Ectodermal cell (in vitro differentiated cells): ENCODE results near the gene FRMD5.
"Not testable (repeated sequence)": the region's sequence is repeated elsewhere in the genome, so short reads cannot be mapped to it uniquely, and the experiment has no call there.

ENCODE experiments used
- H3K27ac ChIP-seq: 2 replicates; pipeline ENCODE4 v1.7.0; 2013; ENCODE audit warnings: mild to moderate bottlenecking, low read depth, low read length; ENCODE audit not compliant: insufficient read depth, poor library complexity, severe bottlenecking
- H3K27me3 ChIP-seq: 2 replicates; pipeline ENCODE4 v1.7.0; 2013; ENCODE audit warnings: mild to moderate bottlenecking, low read length; ENCODE audit not compliant: insufficient read depth, control insufficient read depth, poor library complexity, severe bottlenecking
- H3K36me3 ChIP-seq: one replicate; pipeline ENCODE4 v1.7.0; 2013; ENCODE audit warnings: low read length; ENCODE audit not compliant: control insufficient read depth, insufficient read depth
- H3K4me1 ChIP-seq: one replicate; pipeline ENCODE4 v1.7.0; 2013; ENCODE audit warnings: low read length; ENCODE audit not compliant: control insufficient read depth, insufficient read depth
- H3K4me3 ChIP-seq: 2 replicates; pipeline ENCODE4 v1.7.0; 2013; ENCODE audit warnings: low read depth, low read length, control low read depth; ENCODE audit not compliant: insufficient read depth
- H3K9me3 ChIP-seq: 2 replicates; pipeline ENCODE4 v1.7.0; 2013; ENCODE audit warnings: mild to moderate bottlenecking, low read length, moderate library complexity; ENCODE audit not compliant: control insufficient read depth
- WGBS, 2 experiments: methylation state at CpG; one replicate each; pipeline ENCODE4 v1.1.7; 2013; ENCODE audit warnings: missing lambda C conversion rate in 2 of 2; 5-methylcytosine and 5-hydroxymethylcytosine counted together

Gene FRMD5

GRCh38 chr15:44023176-44023575 is 171.9 kb downstream of the FRMD5 start:
- H3K4me3 ChIP-seq, result no peak overlapping the region
- no peaks in the 10 kb centered on the region for H3K36me3 ChIP-seq
- H3K4me1 ChIP-seq, result no peaks in the 10 kb centered on the region
- no peaks in the 10 kb centered on the region for H3K9me3 ChIP-seq
- H3K27me3 ChIP-seq, result no peaks in the 10 kb centered on the region
- 88 to 100% methylated on average over 2 of the region's 2 CpGs for WGBS, 2 experiments
- no peak overlapping the region for H3K27ac ChIP-seq

GRCh38 chr15:44018151-44018550 is 176.9 kb downstream of the FRMD5 start:
- no peaks in the 10 kb centered on the region for H3K27me3 ChIP-seq
- no peaks in the 10 kb centered on the region for H3K36me3 ChIP-seq
- no peaks in the 10 kb centered on the region for H3K4me1 ChIP-seq
- H3K9me3 ChIP-seq, result no peaks in the 10 kb centered on the region
- WGBS, 2 experiments, result 97 to 98% methylated on average over 1 of the region's 2 CpGs
- H3K4me3 ChIP-seq, result no peak overlapping the region
- no peak overlapping the region for H3K27ac ChIP-seq

DNA sequence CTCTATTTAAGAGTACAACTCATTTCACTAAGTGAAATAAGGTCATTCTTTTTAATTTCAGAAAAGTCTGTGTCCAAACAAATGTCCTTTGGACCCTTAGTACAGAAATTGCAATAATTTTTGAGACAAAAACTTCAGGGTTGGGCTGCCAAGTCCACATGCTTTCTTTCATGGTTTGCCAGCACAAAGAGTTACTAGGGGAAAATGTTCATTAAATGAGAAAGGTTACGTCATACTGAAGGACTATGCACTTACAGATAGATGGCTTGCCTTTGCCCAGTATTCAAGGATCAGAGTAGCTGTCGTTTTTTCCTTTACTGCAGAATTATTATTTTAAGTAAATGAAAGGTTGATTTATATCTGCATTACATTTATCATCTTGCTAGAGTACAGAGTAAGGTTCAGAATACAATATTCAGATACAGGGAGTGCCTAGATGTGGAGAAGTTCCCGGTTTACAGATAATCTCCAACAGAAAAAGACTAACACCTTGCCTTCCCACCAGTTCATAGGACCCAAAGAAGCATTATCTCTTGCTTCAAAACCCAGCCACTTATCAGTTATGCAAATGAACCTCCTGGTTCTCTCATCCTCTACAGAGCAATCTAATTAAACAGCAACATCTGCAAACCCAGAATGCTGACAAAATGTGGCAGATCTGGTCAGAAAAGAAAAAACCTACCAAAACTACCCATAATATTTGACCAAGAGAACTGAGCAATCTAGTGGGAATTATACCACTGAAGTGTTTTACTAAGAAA is 179.3 kb downstream of the FRMD5 start:
- Histone ChIP-seq H3K4me1 (peaks cover 3% of the 10 kb centered on the region), H3K4me3 (no peak overlapping the region), H3K27me3 (no peaks in the 10 kb centered on the region), H3K36me3 (no peaks in the 10 kb centered on the region), H3K9me3 (no peaks in the 10 kb centered on the region), H3K27ac (no peak overlapping the region)
- 90 to 92% methylated on average over 3 of the region's 3 CpGs for WGBS, 2 experiments

DNA sequence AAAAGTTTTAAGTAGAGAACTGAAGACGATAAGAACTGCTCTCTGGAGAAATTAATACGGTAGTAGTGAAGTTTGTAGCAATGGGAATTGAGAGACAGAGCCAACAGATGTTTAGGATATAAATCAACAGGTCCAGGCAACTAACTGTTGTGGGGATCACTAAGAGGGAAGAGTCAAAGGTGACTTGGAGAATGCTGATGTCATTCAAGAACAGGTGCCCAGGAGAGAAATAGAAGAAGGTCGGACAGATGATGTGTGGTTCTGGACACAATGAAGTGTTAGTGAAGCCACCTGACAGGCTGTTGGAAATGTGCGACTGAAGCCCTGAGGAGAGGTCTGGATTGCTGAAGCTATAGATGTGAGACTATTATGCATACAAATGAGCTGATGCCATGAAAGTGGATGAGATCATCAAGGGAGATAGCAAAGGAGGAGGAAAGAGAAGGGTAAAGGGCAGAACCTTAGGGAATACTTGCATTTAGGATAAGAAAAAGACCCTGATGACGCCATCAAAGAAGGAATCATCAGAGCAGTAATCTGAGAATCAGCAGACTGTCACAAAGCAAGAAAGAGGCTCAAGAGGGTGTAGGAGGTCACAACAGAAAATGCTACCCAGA is 183.7 kb downstream of the FRMD5 start:
- no peaks in the 10 kb centered on the region for H3K9me3 ChIP-seq
- H3K4me3 ChIP-seq, result no peak overlapping the region
- no peaks in the 10 kb centered on the region for H3K36me3 ChIP-seq
- no peak overlapping the region for H3K27ac ChIP-seq
- H3K27me3 ChIP-seq, result no peaks in the 10 kb centered on the region
- H3K4me1 ChIP-seq, result peaks cover 3% of the 10 kb centered on the region
- WGBS, 2 experiments, result 91 to 92% methylated on average over 5 of the region's 5 CpGs

DNA sequence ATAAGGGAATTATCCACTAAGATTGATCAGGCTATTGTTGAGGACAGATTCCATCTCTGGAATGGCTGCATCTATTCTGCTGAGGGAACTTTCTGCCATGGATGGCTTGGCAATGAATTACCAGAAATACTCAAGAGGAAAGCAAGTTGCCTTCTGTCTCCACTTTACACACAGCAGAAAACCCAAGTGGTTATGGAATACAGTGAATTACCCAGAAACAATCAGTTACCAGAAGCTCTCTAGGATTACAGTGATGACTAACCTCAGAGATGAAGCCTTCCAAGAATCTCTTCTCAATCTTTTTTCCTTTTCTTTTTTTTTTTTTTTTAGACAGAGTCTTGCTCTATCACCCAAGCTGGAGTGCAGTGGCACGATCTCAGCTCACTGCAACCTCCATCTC is 185.0 kb downstream of the FRMD5 start:
- no peaks in the 10 kb centered on the region for H3K36me3 ChIP-seq
- 89 to 92% methylated on average over 1 of the region's 1 CpG for WGBS, 2 experiments
- peaks cover 3% of the 10 kb centered on the region for H3K4me1 ChIP-seq
- no peak overlapping the region for H3K4me3 ChIP-seq
- no peaks in the 10 kb centered on the region for H3K9me3 ChIP-seq
- H3K27ac ChIP-seq, result no peak overlapping the region
- H3K27me3 ChIP-seq, result no peaks in the 10 kb centered on the region

- no peak overlapping the region for H3K27ac ChIP-seq
- no peaks in the 10 kb centered on the region for H3K9me3 ChIP-seq
- no peaks in the 10 kb centered on the region for H3K36me3 ChIP-seq
- no peaks in the 10 kb centered on the region for H3K27me3 ChIP-seq
- WGBS, 2 experiments, result 87% methylated on average over 2 of the region's 2 CpGs; no CpG with 5 or more reads in 1 of the 2 experiments
- H3K4me1 ChIP-seq, result peaks cover 3% of the 10 kb centered on the region
- H3K4me3 ChIP-seq, result no peak overlapping the region
These were observed 186.0 kb downstream of the FRMD5 start for GRCh38 chr15:44009038-44009437.

- not testable (repeated sequence) for H3K9me3 ChIP-seq, H3K4me1 ChIP-seq, H3K27ac ChIP-seq, H3K4me3 ChIP-seq, H3K36me3 ChIP-seq, H3K27me3 ChIP-seq
- 93 to 95% methylated on average over 6 of the region's 6 CpGs for WGBS, 2 experiments
These were observed 194.8 kb downstream of the FRMD5 start for GRCh38 chr15:44000248-44000647.

GRCh38 chr15:43998607-43999006 is 196.5 kb downstream of the FRMD5 start:
- no peaks in the 10 kb centered on the region for H3K9me3 ChIP-seq
- H3K4me1 ChIP-seq, result peaks cover 10% of the 10 kb centered on the region
- H3K27me3 ChIP-seq, result no peaks in the 10 kb centered on the region
- H3K27ac ChIP-seq, result no peak overlapping the region
- H3K4me3 ChIP-seq, result no peak overlapping the region
- 83 to 88% methylated on average over 4 of the region's 4 CpGs for WGBS, 2 experiments
- H3K36me3 ChIP-seq, result no peaks in the 10 kb centered on the region

DNA sequence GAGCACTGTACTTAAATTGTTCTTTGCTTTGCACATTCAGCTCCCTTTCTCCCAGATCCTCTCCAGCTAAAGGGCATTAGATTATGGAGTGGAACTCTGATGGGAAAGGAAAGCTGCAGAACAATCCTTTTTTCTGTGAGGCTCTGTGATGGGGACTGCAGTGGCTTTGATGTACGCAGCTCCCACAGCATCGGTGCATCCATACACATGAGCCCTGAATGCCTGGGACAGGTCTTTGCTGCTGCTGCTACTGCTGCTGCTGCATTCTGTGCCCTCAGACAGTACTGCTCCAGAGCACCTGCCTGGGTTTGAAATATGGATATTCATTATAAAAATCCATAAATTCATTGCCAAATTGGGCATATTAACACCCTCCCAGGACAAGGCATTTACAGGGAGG is 203.9 kb downstream of the FRMD5 start:
- Histone ChIP-seq H3K9me3 (no peaks in the 10 kb centered on the region), H3K27me3 (no peaks in the 10 kb centered on the region), H3K27ac (no peak overlapping the region), H3K4me3 (no peak overlapping the region), H3K36me3 (no peaks in the 10 kb centered on the region), H3K4me1 (no peaks in the 10 kb centered on the region)
- WGBS, 2 experiments, result 81 to 92% methylated on average over 2 of the region's 2 CpGs

DNA sequence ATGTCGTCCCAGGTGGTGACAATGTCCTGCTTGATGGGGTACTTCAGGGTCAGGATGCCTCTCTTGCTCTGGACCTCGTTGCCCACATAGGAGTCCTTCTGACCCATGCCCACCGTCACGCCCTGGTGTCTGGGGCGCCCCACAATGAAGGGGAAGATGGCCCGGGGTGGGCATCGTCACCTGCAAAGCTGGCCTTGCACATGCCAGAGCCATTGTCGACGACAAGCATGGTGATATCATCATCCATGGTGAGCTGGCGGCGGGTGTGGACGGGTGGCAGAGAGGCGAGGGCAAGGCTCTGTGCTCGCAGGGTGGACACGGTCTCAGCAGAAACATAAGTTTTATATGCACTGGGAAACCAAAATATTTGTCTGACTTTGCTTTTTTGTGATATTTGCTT is 205.1 kb downstream of the FRMD5 start:
- no peak overlapping the region for H3K4me3 ChIP-seq
- H3K27ac ChIP-seq, result no peak overlapping the region
- no peaks in the 10 kb centered on the region for H3K27me3 ChIP-seq
- WGBS, 2 experiments, result 95 to 98% methylated on average over 15 of the region's 15 CpGs
- H3K9me3 ChIP-seq, result no peaks in the 10 kb centered on the region
- H3K4me1 ChIP-seq, result no peaks in the 10 kb centered on the region
- H3K36me3 ChIP-seq, result no peaks in the 10 kb centered on the region
